ENCODE data around the gene SMIM26. TPM values are rescaled to one million over a fixed set of nuclear protein-coding genes. Genes with fewer than 3 reads are reported as not detected.

Gene SMIM26
- total and polyA plus RNA-seq, 2 of the 13 experiments (the other 11 are each of a cell fraction or from before 2014, with no cell fraction given), result 214 to 249 TPM

DNA sequence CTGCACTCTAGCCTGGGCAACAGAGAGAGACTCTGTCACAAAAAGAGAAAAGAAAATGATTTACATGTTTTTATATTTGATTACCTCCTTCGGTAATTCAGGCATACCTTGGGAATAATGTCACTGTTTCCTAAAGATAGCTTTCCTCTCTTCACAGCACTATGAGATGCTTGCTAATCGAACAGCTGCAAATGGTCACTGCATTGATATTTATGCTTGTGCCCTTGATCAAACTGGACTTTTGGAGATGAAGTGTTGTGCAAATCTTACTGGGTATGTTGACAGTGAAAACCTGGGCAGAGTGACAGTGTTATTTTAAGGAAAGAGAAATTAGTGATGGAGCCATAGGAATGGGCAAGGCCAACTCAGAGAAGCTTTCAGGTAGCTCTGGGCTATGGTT, 39.9 kb upstream of the SMIM26 start:
- ATAC-seq (no peak), FAIRE-seq (no peak), DNase-seq (ENCODE audit: low spot score) (no peak)
- Histone ChIP-seq H3K36me3 (replicated peaks in 1 of 2; ENCODE audit: control insufficient read depth in 1 of 2, insufficient read depth in 2 of 2, low read length in 2 of 2) (peaks cover 49 to 80% of the 10 kb centered on the region in 2 experiments), H3K27me3 (ENCODE audit: control insufficient read depth in 1 of 2, insufficient read depth in 2 of 2, low read length in 2 of 2) (no peaks in the 10 kb centered on the region), H3K4me2 (ENCODE audit: low read depth, low read length) (no peak overlapping the region), H4K20me1 (ENCODE audit: insufficient read depth, low read length) (no peaks in the 10 kb centered on the region), H3K79me2 (ENCODE audit: insufficient read depth, low read length) (no peaks in the 10 kb centered on the region), H3K9ac (ENCODE audit: insufficient read depth, low read depth, low read length) (no peak overlapping the region), H3K27ac (ENCODE audit: extremely low read length, insufficient read depth, low read length) (no peak overlapping the region), H3K4me1 (ENCODE audit: insufficient read depth, low read length) (no peaks in the 10 kb centered on the region), H2AFZ (ENCODE audit: low read length) (no peak overlapping the region), H3K9me3 (ENCODE audit: low read length) (no peaks in the 10 kb centered on the region), H3K4me3 (replicated peaks in 1 of 3; ENCODE audit: insufficient read depth in 1 of 3, low read depth in 2 of 3, low read length in 3 of 3) (no peak overlapping the region)
- intact Hi-C loops (cut with micrococcal nuclease; ENCODE audit: unreplicated experiment), result no loop called here
- in situ Hi-C loops (cut with HindIII; ENCODE audit: extremely low pct_ligation_motif_present, low pct_unique_long_range_greater_than_20kb), result no loop called here
- WGBS (ENCODE audit: low lambda C conversion rate), result 99% methylated on average over 2 of the region's 2 CpGs
- no peak for TF ChIP-seq CHD2 (IDR thresholded peaks at IDR 0.05; ENCODE audit: low read depth, low read length)
- TF ChIP-seq, protein P1, sequence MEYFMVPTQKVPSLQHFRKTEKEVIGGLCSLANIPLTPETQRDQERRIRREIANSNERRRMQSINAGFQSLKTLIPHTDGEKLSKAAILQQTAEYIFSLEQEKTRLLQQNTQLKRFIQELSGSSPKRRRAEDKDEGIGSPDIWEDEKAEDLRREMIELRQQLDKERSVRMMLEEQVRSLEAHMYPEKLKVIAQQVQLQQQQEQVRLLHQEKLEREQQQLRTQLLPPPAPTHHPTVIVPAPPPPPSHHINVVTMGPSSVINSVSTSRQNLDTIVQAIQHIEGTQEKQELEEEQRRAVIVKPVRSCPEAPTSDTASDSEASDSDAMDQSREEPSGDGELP (IDR thresholded peaks at IDR 0.05; ENCODE audit: borderline replicate concordance, low read depth), result no peak
- peak; percentile 50 for TF ChIP-seq RBM22 (optimal IDR thresholded peaks at IDR 0.05; ENCODE audit: low read length)
- no peak for TF ChIP-seq ZMYM2 (CRISPR knock-in tag; IDR thresholded peaks at IDR 0.05)
- TF ChIP-seq TOPORS (CRISPR knock-in tag; IDR thresholded peaks at IDR 0.05), result no peak
- BruUV-seq (replicated peaks), result no TSS peak
- ChIA-PET CTCF (ENCODE audit: low intra/inter-chr PET ratio, low total read pairs) (no interaction called here), POLR2A (interaction anchor here (1.6 kb wide), 1 partner anchor 20 kb away, joined by 4 read pairs; the partner anchor contains the start of gene SEC23B)

DNA sequence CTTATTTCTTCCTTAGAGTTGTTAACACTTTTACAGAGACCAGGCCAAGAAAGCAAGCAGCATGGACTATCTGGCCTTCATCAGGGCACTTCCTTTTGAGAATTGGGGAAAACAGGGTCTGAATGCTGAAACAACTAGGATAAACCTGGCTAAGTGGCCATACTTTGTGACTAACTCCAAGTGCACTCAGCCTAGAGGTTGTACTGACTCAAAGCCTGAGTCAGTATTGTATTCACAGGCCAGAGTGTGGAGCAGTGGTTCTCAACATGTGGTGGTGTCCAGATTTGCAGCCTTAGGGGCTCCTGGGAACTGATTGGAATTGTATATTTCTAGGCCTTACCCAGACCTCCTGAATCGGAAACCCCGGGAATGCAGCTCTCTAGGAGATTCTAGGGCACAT, 39.4 kb upstream of the SMIM26 start:
- Histone ChIP-seq H3K4me3 (replicated peaks in 1 of 3; ENCODE audit: insufficient read depth in 1 of 3, low read depth in 2 of 3, low read length in 3 of 3) (no peak overlapping the region), H3K9me3 (ENCODE audit: low read length) (no peaks in the 10 kb centered on the region), H3K27me3 (ENCODE audit: control insufficient read depth in 1 of 2, insufficient read depth in 2 of 2, low read length in 2 of 2) (no peaks in the 10 kb centered on the region), H3K9ac (ENCODE audit: insufficient read depth, low read depth, low read length) (no peak overlapping the region), H3K4me1 (ENCODE audit: insufficient read depth, low read length) (0 out of 2 replicates have a peak, but pooled peaks cover 2% of the 10 kb centered on the region), H3K79me2 (ENCODE audit: insufficient read depth, low read length) (no peaks in the 10 kb centered on the region), H2AFZ (ENCODE audit: low read length) (no peak overlapping the region), H3K36me3 (replicated peaks in 1 of 2; ENCODE audit: control insufficient read depth in 1 of 2, insufficient read depth in 2 of 2, low read length in 2 of 2) (peaks cover 54 to 85% of the 10 kb centered on the region in 2 experiments), H4K20me1 (ENCODE audit: insufficient read depth, low read length) (no peaks in the 10 kb centered on the region), H3K27ac (ENCODE audit: extremely low read length, insufficient read depth, low read length) (no peak overlapping the region), H3K4me2 (ENCODE audit: low read depth, low read length) (no peak overlapping the region)
- no TSS peak for BruUV-seq (replicated peaks)
- intact Hi-C loops (cut with micrococcal nuclease; ENCODE audit: unreplicated experiment), result no loop called here
- DNase-seq (ENCODE audit: low spot score) (no peak), FAIRE-seq (no peak), ATAC-seq (no peak; the same call in 2 of the 3 replicates)
- WGBS (ENCODE audit: low lambda C conversion rate), result 96% methylated on average over 2 of the region's 2 CpGs
- CTCF ChIA-PET (ENCODE audit: low intra/inter-chr PET ratio, low total read pairs), result no interaction called here
- POLR2A ChIA-PET, result interaction anchor here (1.6 kb wide), 1 partner anchor 20 kb away, joined by 4 read pairs; the partner anchor contains the start of gene SEC23B
- in situ Hi-C loops (cut with HindIII; ENCODE audit: extremely low pct_ligation_motif_present, low pct_unique_long_range_greater_than_20kb), result no loop called here
- TF ChIP-seq, protein P2, sequence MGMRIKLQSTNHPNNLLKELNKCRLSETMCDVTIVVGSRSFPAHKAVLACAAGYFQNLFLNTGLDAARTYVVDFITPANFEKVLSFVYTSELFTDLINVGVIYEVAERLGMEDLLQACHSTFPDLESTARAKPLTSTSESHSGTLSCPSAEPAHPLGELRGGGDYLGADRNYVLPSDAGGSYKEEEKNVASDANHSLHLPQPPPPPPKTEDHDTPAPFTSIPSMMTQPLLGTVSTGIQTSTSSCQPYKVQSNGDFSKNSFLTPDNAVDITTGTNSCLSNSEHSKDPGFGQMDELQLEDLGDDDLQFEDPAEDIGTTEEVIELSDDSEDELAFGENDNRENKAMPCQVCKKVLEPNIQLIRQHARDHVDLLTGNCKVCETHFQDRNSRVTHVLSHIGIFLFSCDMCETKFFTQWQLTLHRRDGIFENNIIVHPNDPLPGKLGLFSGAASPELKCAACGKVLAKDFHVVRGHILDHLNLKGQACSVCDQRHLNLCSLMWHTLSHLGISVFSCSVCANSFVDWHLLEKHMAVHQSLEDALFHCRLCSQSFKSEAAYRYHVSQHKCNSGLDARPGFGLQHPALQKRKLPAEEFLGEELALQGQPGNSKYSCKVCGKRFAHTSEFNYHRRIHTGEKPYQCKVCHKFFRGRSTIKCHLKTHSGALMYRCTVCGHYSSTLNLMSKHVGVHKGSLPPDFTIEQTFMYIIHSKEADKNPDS (CRISPR knock-in tag; IDR thresholded peaks at IDR 0.05), result no peak
- TF ChIP-seq ZNF501 (CRISPR knock-in tag; IDR thresholded peaks at IDR 0.05) (no peak), REXO4 (CRISPR knock-in tag; IDR thresholded peaks at IDR 0.05; ENCODE audit: borderline replicate concordance) (no peak), ZNF230 (CRISPR knock-in tag; IDR thresholded peaks at IDR 0.05) (no peak), EZH2 (conservative IDR thresholded peaks at IDR 0.05; ENCODE audit: low read depth, low read length) (no peak), ZNF614 (CRISPR knock-in tag; IDR thresholded peaks at IDR 0.05; ENCODE audit: borderline replicate concordance) (no peak), RBAK (CRISPR knock-in tag; IDR thresholded peaks at IDR 0.05) (no peak), FIP1L1 (IDR thresholded peaks at IDR 0.05; ENCODE audit: borderline replicate concordance, insufficient read depth, low read depth, low read length) (no peak), PRMT3 (CRISPR knock-in tag; IDR thresholded peaks at IDR 0.05; ENCODE audit: borderline replicate concordance, low read depth) (no peak), TCF12 (IDR thresholded peaks at IDR 0.05) (no peak), TCF12 (CRISPR knock-in tag; IDR thresholded peaks at IDR 0.05) (no peak), GABPB1 (CRISPR knock-in tag; IDR thresholded peaks at IDR 0.05) (no peak)

Data from HepG2 (cell line).